Measurements from ENCODE around the gene SLC13A3. TPM values are rescaled to one million over a fixed set of nuclear protein-coding genes. Genes with fewer than 3 reads are reported as not detected.

The SLC13A3 gene
- total and polyA plus RNA-seq, 2 of the 4 experiments (the other 2 are of a cell fraction): 2.5 to 4.2 TPM

- no peak overlapping the region for H3K4me2 ChIP-seq (ENCODE audit: low read depth, low read length)
- no peak for DNase-seq
- H2AK9ac ChIP-seq (replicated peaks; ENCODE audit: low read depth, low read length, poor library complexity): no peak overlapping the region
- H3K36me3 ChIP-seq (ENCODE audit: control insufficient read depth, insufficient read depth, low read length): no peaks in the 10 kb centered on the region
- in situ Hi-C loops (cut with MboI; ENCODE audit: low sequenced_read_pairs) (no loop called here), intact Hi-C loops (cut with micrococcal nuclease) (loop anchor here (5.0 kb wide), 1 partner anchor 122 kb away; no protein-coding TSS in a partner anchor), dilution Hi-C loops (cut with HindIII; ENCODE audit: low sequenced_read_pairs, unreplicated experiment) (no loop called here)
- H2AK5ac ChIP-seq (ENCODE audit: low read depth, low read length): no peak overlapping the region
- H4K8ac ChIP-seq (ENCODE audit: low read depth in 2 of 2, low read length in 2 of 2): no peak overlapping the region
- no peaks in the 10 kb centered on the region for H3K9me3 ChIP-seq (ENCODE audit: control insufficient read depth, insufficient read depth, low read length)
- 87% methylated on average over 3 of the region's 7 CpGs; no CpG with 5 or more reads in 1 of the 2 experiments for WGBS, 2 experiments (ENCODE audit: extremely low coverage in 2 of 2, insufficient read length in 1 of 2)
- H3K79me1 ChIP-seq (ENCODE audit: low read depth in 1 of 2, low read length in 2 of 2): no peaks in the 10 kb centered on the region
- ATAC-seq (ENCODE audit: low read depth): no peak
- TF ChIP-seq CHD1 (IDR thresholded peaks at IDR 0.05; ENCODE audit: low read depth, low read length) (no peak), FOS (IDR thresholded peaks at IDR 0.05; ENCODE audit: low read depth, low read length) (no peak), SMC3 (IDR thresholded peaks at IDR 0.05; ENCODE audit: low read depth, low read length) (no peak), CTCF (conservative IDR thresholded peaks at IDR 0.05; ENCODE audit: low read depth, low read length) (0 out of 2 replicates have a peak, but pooled peaks have one; percentile 8), RAD21 (IDR thresholded peaks at IDR 0.05; ENCODE audit: low read length) (no peak), RFX5 (IDR thresholded peaks at IDR 0.05; ENCODE audit: low read depth, low read length) (no peak)
- H2BK120ac ChIP-seq (ENCODE audit: low read depth, low read length): no peak overlapping the region
- H4K91ac ChIP-seq (ENCODE audit: insufficient read depth, low read depth, low read length): no peak overlapping the region
- no peak overlapping the region for H3K23ac ChIP-seq (ENCODE audit: low read depth, low read length)
- H3K9me1 ChIP-seq (ENCODE audit: insufficient read depth, low read length): no peaks in the 10 kb centered on the region; the same call in 1 of the 2 replicates
- no TSS peak for BruUV-seq (replicated peaks)
- CTCF ChIA-PET: no interaction called here
- H2BK20ac ChIP-seq (ENCODE audit: low read depth, low read length): no peak overlapping the region
- H3K9ac ChIP-seq (ENCODE audit: low read depth, low read length): no peak overlapping the region
- H4K5ac ChIP-seq (ENCODE audit: low read depth, low read length): no peak overlapping the region
- no peak overlapping the region for H3K18ac ChIP-seq (ENCODE audit: low read depth, low read length)
- H3K27ac ChIP-seq (ENCODE audit: insufficient read depth, low read length): no peak overlapping the region
- no peak overlapping the region for H2BK5ac ChIP-seq (ENCODE audit: low read depth, low read length, poor library complexity, severe bottlenecking)
- no peaks in the 10 kb centered on the region for H3K27me3 ChIP-seq (ENCODE audit: control insufficient read depth, insufficient read depth, low read length)
- H3K14ac ChIP-seq (replicated peaks; ENCODE audit: low read depth, low read length): no peak overlapping the region
- POLR2A ChIA-PET (ENCODE audit: unreplicated experiment): no interaction called here
- no peak overlapping the region for H2BK15ac ChIP-seq (ENCODE audit: low read depth, low read length)
- no peak overlapping the region for H2AFZ ChIP-seq (replicated peaks; ENCODE audit: low read length, poor library complexity)
- no peaks in the 10 kb centered on the region for H4K20me1 ChIP-seq (ENCODE audit: insufficient read depth, low read length)
- H3K4ac ChIP-seq (ENCODE audit: low read depth, low read length): no peak overlapping the region
- H3K4me1 ChIP-seq (ENCODE audit: control insufficient read depth, insufficient read depth, low read length): peaks cover 3% of the 10 kb centered on the region; the same call in 1 of the 2 replicates
- H3K4me3 ChIP-seq (ENCODE audit: insufficient read depth, low read depth, low read length): no peak overlapping the region
- no peak overlapping the region for H3K56ac ChIP-seq (ENCODE audit: extremely low read depth, insufficient read depth, low read length)
These were observed 91.4 kb downstream of the SLC13A3 start for GRCh38 chr20:46559685-46560440.
